Renal cortical epithelial cell (primary cell): ENCODE data around the gene C5AR2. TPM values are rescaled to one million over a fixed set of nuclear protein-coding genes. Genes with fewer than 3 reads are reported as not detected.
"Not testable (repeated sequence)": the region's sequence is repeated elsewhere in the genome, so short reads cannot be mapped to it uniquely, and the experiment has no call there.

Experiments used
- DNase-seq: peaks from one replicate; pipeline ENCODE4 v3.0.0-alpha.2; 2011; ENCODE audit warnings: low read depth
- total RNA-seq: library from RNA; depleted of rRNA; stranded (reverse); fragments of >200 nt; gene quantifications from 2 replicates; pipeline ENCODE4 v1.2.3, GENCODE V29; 2014

The C5AR2 gene
- total RNA-seq, 1 donor from 2014 or later = 0.30 TPM

- no peak for DNase-seq
Measured at GRCh38 chr19:47362321-47362720, 30.3 kb downstream of the C5AR2 start.

- peak; percentile 54 for DNase-seq
Measured at GRCh38 chr19:47363758-47364531, 32.0 kb downstream of the C5AR2 start.

GRCh38 chr19:47365455-47365854, 33.5 kb downstream of the C5AR2 start:
- DNase-seq = not testable (repeated sequence)

- no peak for DNase-seq
Measured at GRCh38 chr19:47370045-47370611, 38.2 kb downstream of the C5AR2 start.

GRCh38 chr19:47371261-47371660, 39.3 kb downstream of the C5AR2 start:
- no peak for DNase-seq

- no peak for DNase-seq
Measured at GRCh38 chr19:47372603-47373002, 40.6 kb downstream of the C5AR2 start.

GRCh38 chr19:47373246-47374240, 41.6 kb downstream of the C5AR2 start:
- DNase-seq = no peak

GRCh38 chr19:47374876-47375693, 43.1 kb downstream of the C5AR2 start:
- DNase-seq = no peak

GRCh38 chr19:47375694-47376588, 44.0 kb downstream of the C5AR2 start:
- no peak for DNase-seq

GRCh38 chr19:47376589-47377144, 44.7 kb downstream of the C5AR2 start:
- DNase-seq = no peak

GRCh38 chr19:47377208-47377701, 45.3 kb downstream of the C5AR2 start:
- no peak for DNase-seq

GRCh38 chr19:47377801-47378200, 45.8 kb downstream of the C5AR2 start:
- no peak for DNase-seq

- DNase-seq = no peak
Measured at GRCh38 chr19:47378246-47378645, 46.3 kb downstream of the C5AR2 start.

- no peak for DNase-seq
Measured at GRCh38 chr19:47379381-47379938, 47.5 kb downstream of the C5AR2 start.

GRCh38 chr19:47380559-47380958, 48.6 kb downstream of the C5AR2 start:
- DNase-seq = no peak

- DNase-seq = no peak
Measured at GRCh38 chr19:47381121-47381520, 49.1 kb downstream of the C5AR2 start.

- DNase-seq = no peak
Measured at GRCh38 chr19:47381653-47382279, 49.8 kb downstream of the C5AR2 start.

- DNase-seq = not testable (repeated sequence)
Measured at GRCh38 chr19:47383890-47384289, 51.9 kb downstream of the C5AR2 start.

- DNase-seq = not testable (repeated sequence)
Measured at GRCh38 chr19:47384533-47384932, 52.6 kb downstream of the C5AR2 start.
